H1 (cell line): ENCODE results near the gene DRAM1. TPM values are rescaled to one million over a fixed set of nuclear protein-coding genes. Genes with fewer than 3 reads are reported as not detected.

Experiments
- ATF2 ChIP-seq: IDR thresholded peaks from 2 replicates; pipeline ENCODE4 v1.6.1; 2012; ENCODE audit warnings: low read length, inconsistent platforms
- CHD7 ChIP-seq: fragments of 300-600 bp; sonication (generic); IDR thresholded peaks from 2 replicates; pipeline ENCODE4 v1.7.1; 2012; ENCODE audit warnings: low read length, moderate library complexity, mild to moderate bottlenecking, inconsistent platforms; ENCODE audit not compliant: insufficient replicate concordance
- CTCF ChIP-seq, 3 experiments: IDR thresholded peaks; 1 replicate in 2 of 3; 2 replicates in 1 of 3; pipeline versions ENCODE4 v1.5.1 to v1.6.1; 2011; ENCODE audit warnings: low read length in 3 of 3, mild to moderate bottlenecking in 3 of 3, inconsistent platforms in 2 of 3, low read depth in 1 of 3, moderate library complexity in 1 of 3; ENCODE audit not compliant: insufficient read depth in 1 of 3; ENCODE audit errors: control extremely low read depth in 1 of 3
- EP300 ChIP-seq, 2 experiments: IDR thresholded peaks; 1 replicate in 1 of 2; 2 replicates in 1 of 2; pipeline ENCODE4 v1.6.1; 2011 to 2012; ENCODE audit warnings: low read depth in 2 of 2, low read length in 2 of 2, mild to moderate bottlenecking in 2 of 2, borderline replicate concordance in 1 of 2, inconsistent platforms in 1 of 2, moderate library complexity in 1 of 2
- SP4 ChIP-seq: IDR thresholded peaks from 2 replicates; pipeline ENCODE4 v1.6.1; 2012; ENCODE audit warnings: low read length, inconsistent platforms
- ZNF274 ChIP-seq: IDR thresholded peaks from 2 replicates; pipeline ENCODE4 v1.7.0; 2012; ENCODE audit warnings: low read length, borderline replicate concordance; ENCODE audit errors: extremely low read depth
- polyA plus RNA-seq, 7 experiments: library from polyadenylated mRNA; depleted of rRNA in 3 of 7; stranded (reverse) in 5 of 7; unstranded in 2 of 7; fragments of >200 nt in 5 of 7; fragments of 200-250 nt in 2 of 7; gene quantifications; 1 replicate in 5 of 7; 2 replicates in 1 of 7; 4 replicates in 1 of 7; pipeline versions ENCODE4 v1.2.1 to v1.2.3, GENCODE V29; 2011 to 2013; ENCODE audit warnings: missing spikeins in 2 of 7, mixed read lengths in 2 of 7
- total RNA-seq: library from RNA; stranded (reverse); fragmentation: NEBNext Ultra II Directional; extraction: Animal tissue kit (Norgen Biotek cat#: 25700); gene quantifications from 2 replicates; pipeline ENCODE4 v1.2.1, GENCODE V29; 2021

DRAM1 gene
- total and polyA plus RNA-seq, 2 of the 8 experiments (the other 6 are each of a cell fraction or from before 2014, with no cell fraction given): 4.6 to 6.2 TPM

GRCh38 chr12:101940400-101940950, 63.1 kb downstream of the DRAM1 start (continued):
- no peak for TF ChIP-seq CHD7
- no peak for TF ChIP-seq ATF2
- TF ChIP-seq SP4: no peak
- no peak for TF ChIP-seq EP300 (IDR thresholded peaks at IDR 0.05; ENCODE audit: borderline replicate concordance in 1 of 2, low read depth in 2 of 2, low read length in 2 of 2)
- no peak for TF ChIP-seq CTCF (IDR thresholded peaks at IDR 0.05; ENCODE audit: control extremely low read depth in 1 of 3, insufficient read depth in 1 of 3, low read depth in 1 of 3, low read length in 3 of 3)
- TF ChIP-seq ZNF274: no peak
